Left renal cortex interstitium (tissue), 4 donors: ENCODE data around the gene MYCN. TPM values are rescaled to one million over a fixed set of nuclear protein-coding genes. Genes with fewer than 3 reads are reported as not detected.
"Not testable (repeated sequence)": the region's sequence is repeated elsewhere in the genome, so short reads cannot be mapped to it uniquely, and the experiment has no call there.

Source experiments
- DNase-seq, 4 donors: peaks; one replicate each; pipeline ENCODE4 v3.0.0-alpha.2; 2013; ENCODE audit warnings: low read depth in 4 of 4, low spot score in 2 of 4, missing footprints in 1 of 4
- polyA plus RNA-seq, 4 donors: library from polyadenylated mRNA; unstranded; fragments of 120-200 nt; gene quantifications; one replicate each; pipeline ENCODE4 v1.2.1, GENCODE V29; 2013; ENCODE audit not compliant: insufficient read length in 4 of 4

MYCN gene
- polyA plus RNA-seq, 4 donors = 25.2 to 39.1 (median 37.0) TPM

DNA sequence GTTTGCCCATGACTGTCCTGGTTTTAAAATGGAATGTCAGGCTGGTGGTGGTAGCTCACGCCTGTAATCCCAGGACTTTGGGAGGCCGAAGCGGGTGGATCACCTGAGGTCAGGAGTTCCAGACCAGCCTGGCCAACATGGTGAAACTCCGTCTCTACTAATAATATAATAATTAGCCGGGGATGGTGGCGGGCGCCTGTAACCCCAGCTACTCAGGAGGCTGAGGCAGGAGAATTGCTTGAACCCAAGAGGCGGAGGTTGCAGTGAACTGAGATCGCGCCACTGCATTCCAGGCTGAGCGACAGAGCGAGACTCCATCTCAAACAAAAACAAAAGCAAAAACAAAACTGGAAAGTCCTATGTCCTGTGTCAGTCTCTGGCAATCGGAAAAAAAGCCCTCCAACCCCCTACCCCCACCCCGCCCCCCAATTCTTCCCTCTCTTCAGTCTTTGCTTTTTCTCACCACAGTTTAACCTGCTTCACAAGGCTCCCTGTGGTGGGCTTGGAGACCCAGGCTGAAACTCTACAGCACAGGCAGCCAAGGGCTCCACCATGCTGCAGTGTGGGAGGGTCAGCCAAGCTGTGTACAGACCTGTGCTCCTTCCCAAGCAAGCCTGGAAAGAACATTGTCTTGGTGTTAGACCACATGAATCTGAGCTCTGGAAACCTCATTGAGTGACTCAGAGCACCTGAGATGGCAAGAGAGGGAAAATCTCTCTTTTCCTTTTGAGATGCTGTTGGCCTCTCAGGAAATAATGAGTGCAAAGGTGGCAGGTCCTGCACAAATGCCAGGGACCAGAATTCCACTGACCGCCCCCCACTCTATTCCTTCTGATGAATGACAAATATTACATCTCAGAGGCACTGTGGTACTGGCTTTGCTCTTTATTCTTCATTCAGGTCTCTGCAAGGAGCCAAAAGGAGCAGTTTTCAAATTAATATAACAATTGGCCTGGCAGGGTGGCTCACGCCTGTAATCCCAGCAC, 16.7 kb downstream of the MYCN start:
- DNase-seq = no peak

DNA sequence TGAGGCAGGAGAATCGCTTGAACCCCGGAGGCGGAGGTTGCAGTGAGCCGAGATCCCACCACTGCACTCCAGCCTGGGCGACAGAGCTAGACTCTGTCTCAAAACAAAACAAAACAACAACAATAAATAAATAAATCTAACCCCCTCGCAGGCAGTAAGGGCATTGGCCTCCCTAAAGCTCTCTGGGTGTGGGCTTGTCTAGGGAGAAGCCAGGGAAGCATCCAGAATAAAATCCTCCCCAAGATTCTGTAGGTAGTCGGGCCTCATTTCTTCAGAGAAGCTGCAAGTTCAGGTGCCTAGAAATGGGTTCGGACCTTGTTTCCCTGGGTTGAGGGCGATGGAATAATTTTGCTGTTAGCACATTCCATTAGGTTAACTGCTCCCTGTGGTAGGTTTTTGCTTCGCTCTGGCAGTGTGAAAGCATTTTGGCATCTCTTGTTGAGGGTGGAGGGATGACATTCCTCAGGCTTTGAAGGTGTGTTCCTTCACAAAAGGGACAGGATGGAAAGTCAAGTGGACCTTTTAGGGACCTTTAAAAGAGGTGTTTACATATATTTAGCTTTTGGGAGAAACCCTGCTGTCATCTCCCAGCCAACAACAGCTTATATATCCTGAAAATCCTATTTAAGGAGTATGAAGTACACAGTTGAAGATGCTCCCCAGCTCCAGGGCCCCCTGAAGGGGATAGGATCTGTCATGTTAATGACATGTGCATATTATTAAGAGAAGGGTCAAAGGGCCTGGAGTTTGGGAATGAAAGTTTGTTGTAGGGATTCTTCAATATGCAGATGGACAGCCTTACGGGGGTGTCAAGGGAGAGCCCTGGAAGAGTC, 17.7 kb downstream of the MYCN start:
- DNase-seq = no peak

DNA sequence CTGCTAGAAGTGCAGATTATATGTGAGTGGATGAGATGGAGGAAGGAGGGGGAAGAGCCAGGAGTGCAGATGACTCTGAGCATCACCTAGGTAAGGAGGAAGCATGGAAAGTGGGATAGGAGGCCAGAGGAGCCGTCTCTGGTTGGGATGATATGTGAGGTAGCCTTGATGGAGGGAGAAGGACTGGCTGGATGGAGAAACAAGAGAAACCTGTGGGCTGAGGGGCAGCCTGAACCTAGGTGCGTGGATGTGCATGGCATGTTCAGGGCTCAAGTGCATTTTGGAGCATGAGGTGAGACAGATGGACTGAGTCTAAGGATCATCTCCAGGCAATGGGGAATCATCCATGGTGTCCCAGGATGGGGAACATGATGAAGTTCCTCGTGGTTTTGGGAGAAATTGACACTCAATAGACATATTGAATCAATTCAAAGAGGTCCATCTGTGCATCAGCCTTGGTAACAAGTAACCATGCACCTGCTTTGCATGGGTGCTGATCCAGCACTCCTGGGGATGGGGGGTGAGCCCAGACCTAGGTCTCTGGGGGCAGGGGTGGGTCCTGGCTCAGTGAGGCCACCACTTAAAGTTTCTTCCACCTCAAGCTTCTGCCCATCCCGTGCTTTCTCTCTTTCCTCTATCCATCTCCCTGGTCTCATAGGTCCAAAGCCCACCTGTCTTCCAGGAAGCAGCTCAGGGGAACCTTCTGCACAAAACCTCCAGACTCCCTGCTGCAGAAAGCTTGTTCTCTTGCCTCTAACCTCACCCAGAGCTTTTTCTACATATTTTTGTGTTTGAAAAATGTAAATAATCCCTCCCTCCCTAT, 19.2 kb downstream of the MYCN start:
- DNase-seq = no peak

DNA sequence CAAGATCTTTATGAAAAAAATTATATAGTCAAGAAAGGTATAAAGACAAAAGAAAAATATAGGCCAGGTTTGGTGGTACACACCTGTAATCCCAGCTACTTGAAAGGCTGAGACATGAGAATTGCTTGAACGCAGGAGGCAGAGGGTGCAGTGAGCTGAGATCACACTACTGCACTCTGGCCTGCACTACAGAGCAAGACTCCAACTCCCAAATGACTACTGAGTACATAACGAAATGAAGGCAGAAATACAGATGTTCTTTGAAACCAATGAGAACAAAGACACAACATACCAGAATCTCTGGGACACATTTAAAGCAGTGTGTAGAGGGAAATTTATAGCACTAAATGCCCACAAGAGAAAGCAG, 19.8 kb downstream of the MYCN start:
- not testable (repeated sequence) for DNase-seq

DNA sequence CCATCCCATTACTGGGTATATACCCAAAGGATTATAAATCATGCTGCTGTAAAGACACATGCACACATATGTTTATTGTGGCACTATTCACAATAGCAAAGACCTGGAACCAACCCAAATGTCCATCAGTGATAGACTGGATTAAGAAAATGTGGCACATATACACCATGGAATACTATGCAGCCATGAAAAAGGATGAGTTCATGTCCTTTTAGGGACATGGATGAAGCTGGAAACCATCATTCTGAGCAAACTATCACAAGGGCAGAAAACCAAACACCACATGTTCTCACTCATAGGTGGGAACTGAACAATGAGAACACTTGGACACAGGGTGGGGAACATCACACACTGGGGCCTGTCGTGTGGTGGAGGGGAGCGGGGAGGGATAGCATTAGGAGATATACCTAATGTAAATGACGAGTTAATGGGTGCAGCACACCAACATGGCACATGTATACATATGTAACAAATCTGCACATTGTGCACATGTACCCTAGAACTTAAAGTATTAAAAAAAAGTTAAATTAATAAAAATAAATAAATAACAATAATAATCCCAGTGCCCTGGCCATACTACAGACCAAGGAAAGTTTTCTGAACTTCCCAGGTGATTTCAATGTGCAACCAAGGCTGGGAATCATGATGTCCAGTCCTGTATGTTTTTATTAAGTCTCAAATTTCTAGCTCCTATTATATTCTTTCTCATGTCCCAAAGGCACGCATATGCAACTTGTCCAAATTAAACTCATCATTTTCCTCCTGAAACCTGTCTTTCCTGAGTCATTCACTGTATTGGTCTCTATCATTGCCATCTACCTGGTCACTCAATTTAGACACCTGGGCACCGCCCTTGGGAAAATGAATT, 23.0 kb downstream of the MYCN start:
- DNase-seq = not testable (repeated sequence)

DNA sequence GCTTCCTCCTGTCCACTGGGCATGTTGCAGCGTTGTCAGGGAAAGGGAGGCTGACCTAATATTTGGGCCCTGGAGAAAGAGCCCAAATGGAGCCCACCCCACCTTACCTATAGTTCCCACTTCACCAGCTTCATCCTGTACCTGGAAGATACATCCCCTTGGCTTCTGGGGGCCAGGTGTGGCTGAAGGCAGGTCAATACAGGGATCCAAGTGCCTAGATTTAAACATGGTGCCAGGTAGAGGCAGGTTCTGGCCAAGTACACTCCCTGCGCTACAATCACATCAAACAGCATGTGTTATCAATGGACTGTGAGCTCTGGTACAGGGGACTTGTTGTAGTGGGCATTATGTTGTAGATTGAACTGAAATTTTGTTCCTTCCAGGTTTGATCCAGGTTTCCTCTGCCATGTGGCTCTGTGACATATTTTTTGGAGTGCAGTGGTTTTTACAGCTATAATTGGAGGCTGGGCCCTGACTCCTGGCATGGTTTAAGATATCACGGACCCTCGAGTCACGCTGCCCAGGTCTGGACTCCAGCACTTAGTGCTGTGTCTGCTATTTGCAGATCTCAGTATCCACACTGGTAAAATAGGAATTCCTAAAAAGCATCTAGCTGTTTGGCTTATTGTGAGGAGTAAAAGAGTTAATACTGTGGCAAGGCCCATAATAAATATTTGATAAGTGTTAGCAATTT, 23.8 kb downstream of the MYCN start:
- no peak for DNase-seq

DNA sequence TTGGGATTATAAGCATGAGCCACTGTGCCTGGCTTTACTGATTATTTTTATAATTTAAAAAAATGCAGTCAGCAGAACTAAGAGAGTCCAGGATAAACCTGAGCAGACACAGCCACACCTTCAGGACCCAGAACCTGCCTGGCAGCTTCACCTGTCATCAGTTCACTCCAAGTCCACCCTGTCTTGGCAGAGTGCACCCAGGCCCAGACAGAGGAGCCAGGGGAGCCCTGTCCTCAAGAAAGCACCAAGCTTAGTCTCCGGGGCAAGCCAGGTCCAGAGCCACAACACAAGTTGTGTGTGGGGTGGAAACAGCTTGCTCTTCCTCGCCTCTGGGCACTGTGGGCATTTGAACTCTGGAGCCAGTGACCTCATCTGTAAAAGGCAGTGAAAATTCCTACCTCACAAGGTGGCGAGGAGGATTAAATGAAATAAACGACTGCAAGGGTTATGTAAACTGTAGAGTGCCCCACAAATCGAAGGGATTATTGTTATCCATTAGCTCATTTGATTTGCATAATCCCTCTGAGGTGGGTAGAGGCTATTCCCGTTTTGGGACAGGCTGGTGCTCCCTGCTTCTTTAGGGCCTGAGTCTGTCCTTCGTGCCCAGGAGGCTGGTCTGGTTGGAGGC, 24.7 kb downstream of the MYCN start:
- DNase-seq = no peak

DNA sequence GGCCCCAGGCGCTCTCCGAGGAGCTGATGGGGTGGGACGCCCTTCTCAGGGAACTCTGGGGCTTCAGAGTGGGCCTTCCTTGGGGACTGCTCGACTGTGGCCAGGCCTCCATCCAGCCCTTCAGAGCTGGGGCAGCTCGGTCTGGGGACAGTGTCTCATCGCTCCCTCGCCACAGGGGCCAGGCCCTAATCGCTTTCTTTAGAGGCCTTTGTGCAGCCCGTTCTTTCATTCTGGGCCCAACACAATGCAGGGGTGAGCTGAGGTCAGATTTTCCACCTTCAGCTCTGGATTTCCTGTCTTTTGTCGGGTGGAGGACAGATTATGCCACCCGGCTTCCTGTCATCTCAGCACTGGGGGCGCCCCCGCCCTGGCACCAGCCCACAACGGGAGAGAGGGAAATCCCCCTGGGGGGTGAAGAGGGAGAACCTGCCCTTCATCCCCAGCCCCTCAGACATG, 25.2 kb downstream of the MYCN start:
- no peak for DNase-seq

DNA sequence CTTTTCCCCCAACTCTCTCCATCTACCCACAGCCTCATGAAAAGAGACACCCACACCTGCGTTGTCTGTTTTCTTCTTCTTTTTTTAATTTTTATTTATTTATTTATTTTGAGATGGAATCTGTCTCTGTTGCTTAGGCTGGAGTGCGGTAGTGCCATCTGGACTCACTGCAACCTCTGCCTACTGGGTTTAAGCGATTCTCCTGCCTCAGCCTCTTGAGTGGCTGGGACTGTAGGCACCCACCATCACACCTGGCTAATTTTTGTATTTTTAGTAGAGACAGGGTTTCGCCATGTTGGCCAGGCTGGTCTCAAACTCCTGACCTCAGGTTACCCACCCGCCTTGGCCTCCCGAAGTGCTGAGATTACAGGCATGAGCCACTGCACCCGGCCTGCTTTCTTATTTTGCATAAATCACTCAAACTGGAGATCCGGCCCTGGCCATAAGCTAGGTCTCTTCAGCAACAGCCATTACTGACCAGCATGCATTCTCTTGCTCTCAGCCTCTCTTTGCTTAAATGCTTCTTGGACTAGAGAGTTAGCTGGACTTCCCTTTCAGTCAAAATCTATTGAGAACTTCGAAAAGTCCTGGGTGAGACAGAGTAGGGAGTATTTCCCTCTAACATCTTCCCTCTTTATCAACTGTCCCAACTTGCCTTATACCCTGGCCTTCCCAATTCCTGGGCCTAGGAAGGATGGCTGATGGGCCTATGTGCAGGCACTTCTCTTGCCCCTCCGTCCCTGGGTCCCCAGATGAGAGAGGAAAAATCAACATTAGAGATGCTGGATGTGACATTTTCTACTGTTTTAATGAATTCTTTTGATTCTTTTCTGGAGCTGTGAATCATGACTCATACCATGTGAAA, 27.3 kb downstream of the MYCN start:
- DNase-seq = no peak

DNA sequence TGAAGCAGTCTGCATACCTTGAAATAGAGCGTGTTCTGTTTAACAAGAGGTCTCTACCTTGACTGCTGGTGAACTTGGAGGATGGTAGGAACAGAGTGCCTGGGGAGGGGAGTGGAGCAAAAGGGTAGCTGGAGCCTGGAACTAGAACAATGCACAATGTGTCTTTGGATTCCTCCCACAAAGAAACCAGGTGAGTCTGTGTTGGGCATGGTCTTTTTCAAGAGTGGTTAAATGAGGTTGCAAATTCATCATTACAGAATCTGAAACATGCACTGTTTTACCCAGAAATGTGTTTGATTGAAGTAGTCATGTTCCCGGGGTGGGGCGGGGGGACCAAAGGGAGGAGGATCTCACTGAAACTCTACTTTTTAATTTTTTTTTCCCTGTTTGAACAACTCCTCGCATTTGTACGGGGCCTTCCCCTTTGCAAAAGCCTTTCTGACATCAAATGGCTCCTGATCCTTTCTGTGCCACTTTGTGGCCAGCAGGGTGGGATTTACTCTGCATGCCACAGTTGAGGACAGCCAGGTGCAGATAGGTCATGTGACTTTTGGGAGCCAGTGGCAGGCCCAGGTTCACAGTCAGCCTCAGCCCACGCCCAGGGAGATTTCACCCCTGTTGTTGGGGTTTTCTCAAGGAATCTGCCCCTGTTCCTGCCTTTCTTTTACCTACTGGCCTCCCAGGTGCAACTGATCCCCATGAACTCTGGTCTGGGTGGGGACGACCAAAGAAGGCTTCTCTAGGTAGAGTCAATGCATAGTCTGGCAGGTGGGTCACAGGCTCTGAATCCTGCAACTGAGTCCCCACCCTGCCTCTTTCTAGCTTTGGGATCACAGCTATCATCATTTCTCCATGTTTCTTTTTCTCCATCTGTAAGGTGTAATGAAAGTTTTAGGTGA, 28.2 kb downstream of the MYCN start:
- no peak for DNase-seq

DNA sequence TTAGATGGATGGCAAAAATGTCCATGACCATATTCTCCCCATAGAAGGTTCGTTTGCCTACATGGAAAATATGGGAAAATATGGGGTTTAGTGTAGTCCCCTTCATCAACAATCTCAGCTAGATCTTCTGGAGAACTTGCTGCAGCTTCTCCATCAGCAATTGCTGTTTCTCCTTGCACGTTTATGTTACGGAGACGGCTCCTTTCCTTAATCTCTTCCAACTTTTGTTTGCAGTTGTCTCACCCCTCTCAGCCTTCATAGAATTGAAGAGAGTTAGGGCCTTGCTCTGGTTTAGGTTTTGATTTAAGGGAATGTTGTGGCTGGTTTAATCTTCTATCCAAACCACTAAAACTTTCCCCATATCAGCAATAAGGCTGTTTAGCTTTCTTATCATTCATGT, 28.9 kb downstream of the MYCN start:
- no peak for DNase-seq

DNA sequence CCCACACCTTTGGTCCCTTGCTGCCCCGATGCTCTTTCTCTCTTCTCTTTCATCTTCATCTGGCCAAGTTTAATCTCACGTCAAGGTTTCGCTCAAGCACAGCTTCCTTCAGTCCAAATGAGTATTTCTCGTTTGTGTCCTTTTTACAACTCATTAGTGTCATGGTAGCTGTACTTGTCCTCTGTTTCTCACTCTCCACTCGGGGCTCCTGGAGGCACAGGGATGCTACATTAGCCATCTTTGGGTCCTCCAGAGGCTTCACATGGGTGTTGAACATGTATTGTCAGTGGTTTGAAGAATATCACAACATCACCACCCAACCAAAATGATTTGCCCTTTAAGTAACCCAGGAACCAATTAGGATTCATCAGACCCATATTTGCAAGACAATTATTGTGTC, 30.4 kb downstream of the MYCN start:
- DNase-seq = no peak

DNA sequence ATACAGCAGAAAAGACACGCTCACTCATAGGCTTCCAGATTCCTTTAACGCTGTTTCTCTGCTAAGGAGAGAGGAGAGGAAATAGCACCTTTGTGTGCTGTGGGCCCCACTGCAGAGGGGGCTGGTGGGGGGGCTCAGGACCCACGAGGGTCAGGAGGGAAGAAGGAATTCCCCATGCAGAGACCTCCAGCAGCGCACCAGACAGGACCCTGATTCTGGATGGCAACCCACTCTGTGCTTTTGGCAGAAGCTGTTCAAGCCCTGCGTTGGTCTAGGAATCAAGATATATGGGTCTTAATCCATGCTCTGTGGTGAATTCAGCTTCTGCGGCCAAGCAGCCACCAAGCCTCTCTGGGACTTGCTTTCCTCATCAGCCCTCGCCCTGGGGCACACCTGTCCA, 31.0 kb downstream of the MYCN start:
- no peak for DNase-seq

DNA sequence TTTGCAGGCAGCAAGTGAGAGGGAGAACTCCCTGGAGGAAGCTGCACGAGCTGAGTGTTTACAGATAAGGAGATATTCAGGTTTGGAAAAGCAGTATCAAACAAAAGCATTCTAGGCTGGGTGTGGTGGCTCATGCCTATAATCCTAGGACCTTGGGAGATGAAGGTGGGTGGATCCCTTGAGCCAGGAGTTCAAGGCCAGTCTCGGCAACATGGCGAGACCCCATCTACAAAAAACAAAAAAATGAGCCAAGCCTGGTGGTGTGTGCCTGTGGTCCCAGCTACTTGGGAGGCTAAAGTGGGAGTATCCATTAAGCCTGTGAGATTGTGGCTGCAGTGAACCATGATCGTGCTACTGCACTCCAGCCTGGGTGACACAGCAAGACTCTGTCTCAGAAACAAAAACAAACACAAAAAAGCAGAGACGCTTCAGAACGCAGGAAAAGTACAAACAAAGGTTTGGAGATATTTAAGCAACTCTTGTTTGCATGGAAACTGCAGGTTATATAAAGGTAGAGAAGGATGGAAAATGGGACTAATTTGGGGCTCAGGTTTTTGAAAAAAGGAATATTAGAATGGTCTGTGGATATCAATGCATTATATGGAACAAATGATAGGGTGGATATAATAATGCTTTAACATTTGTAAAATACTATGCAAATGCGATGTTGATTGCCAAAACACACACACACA, 31.6 kb downstream of the MYCN start:
- DNase-seq = no peak

DNA sequence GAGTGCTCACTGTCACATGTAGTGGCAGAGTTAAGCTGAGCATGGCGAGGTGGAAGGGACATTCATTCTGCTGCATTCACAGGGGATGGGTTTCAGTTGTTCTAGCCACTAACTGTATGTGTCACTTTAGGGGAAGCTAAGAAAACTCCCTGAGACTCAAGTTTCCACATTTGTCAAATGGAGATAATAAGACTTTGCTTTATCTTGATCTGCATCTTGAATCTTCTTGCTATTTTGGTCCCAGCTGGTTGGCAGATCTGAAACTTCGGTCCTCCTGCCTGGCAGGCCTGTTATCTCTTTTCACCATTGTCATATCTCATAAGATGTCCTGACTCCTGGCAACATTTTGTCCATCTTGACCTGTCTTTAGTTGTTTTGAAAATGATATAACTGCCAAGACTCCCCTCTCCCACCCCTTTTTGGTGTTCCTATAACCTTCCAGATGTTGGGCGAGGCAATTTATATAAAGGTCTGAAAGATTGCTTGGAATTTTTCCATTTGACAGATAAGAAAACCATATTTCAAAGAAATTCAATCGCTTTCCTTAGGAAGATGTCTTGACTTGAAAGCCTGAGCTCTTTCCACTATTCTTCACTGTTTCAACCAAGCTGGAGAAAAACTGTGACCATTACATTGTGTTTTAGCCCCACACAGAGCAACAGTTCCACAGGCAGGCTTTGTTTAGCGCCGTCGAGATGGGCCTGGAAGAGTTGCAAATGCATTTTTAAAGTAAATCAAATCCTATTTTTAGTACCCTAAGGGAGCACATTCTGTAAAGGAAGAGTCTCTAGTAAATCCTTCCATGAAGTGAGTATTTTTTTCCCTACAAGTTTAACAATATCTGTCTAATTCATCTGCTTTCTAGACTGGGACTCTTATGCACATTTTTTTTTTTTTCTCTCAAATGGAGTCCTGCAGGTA, 33.4 kb downstream of the MYCN start:
- no peak for DNase-seq
